Keratinocyte (primary cell): ENCODE data around the gene RHOF.

Experiments
- EZH2 ChIP-seq: IDR thresholded peaks from one replicate; pipeline ENCODE4 v1.6.1; 2012; ENCODE audit warnings: inconsistent platforms, mild to moderate bottlenecking, low read length, moderate library complexity
- TF ChIP-seq, protein P1 (sequence below), 3 experiments: IDR thresholded peaks in 1 of 3; conservative IDR thresholded peaks in 1 of 3; optimal IDR thresholded peaks in 1 of 3; 2 replicates in 2 of 3; 3 replicates in 1 of 3; pipeline versions ENCODE3 to v1.5.1; 2011; ENCODE audit warnings: low read length in 3 of 3, mild to moderate bottlenecking in 3 of 3, moderate library complexity in 2 of 3, control low read depth in 1 of 3, inconsistent platforms in 1 of 3; ENCODE audit not compliant: insufficient read depth in 2 of 3; ENCODE audit errors: extremely low read depth in 1 of 3

DNA sequence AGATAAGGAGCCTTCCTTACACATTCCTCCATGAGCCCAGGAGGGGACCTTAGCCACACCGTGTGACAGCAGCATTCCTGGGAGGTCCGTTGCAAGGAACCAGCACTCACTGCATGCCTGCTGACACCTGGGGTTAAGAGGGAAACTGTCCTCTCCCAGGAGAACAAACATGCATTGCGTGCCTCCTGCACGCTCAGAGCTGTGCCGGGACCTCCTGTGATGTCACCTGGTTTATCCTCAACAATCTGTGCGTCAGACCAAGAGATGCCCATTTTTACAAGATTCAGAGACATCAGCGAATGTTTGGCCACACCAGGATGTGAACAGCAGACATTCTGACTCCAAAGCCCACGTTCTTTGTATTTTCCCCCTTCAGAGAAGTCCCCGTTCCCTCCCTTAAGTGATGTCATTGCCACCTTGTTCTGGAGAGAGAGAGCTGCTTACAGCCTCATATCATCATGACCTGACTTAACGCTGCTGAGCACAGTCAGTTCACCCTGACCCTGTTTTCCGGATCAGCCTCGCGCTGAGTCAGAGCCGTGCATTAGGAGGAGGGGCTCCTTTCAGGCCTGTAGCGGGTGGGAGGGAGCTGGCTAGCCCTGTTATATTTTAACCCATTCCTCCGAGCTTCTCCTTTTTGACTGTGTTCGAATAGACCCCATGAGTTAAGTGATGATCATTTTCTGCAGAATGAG, 44.8 kb downstream of the RHOF start:
- TF ChIP-seq, protein P1, sequence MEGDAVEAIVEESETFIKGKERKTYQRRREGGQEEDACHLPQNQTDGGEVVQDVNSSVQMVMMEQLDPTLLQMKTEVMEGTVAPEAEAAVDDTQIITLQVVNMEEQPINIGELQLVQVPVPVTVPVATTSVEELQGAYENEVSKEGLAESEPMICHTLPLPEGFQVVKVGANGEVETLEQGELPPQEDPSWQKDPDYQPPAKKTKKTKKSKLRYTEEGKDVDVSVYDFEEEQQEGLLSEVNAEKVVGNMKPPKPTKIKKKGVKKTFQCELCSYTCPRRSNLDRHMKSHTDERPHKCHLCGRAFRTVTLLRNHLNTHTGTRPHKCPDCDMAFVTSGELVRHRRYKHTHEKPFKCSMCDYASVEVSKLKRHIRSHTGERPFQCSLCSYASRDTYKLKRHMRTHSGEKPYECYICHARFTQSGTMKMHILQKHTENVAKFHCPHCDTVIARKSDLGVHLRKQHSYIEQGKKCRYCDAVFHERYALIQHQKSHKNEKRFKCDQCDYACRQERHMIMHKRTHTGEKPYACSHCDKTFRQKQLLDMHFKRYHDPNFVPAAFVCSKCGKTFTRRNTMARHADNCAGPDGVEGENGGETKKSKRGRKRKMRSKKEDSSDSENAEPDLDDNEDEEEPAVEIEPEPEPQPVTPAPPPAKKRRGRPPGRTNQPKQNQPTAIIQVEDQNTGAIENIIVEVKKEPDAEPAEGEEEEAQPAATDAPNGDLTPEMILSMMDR (optimal IDR thresholded peaks at IDR 0.05 in 1 of 3, IDR thresholded peaks at IDR 0.05 in 1 of 3, conservative IDR thresholded peaks at IDR 0.05 in 1 of 3; ENCODE audit: extremely low read depth in 1 of 3, insufficient read depth in 2 of 3, low read length in 3 of 3) = no peak
- TF ChIP-seq EZH2 = no peak
